NCI-H2029 treated with DMSO at 0.1 percent for 48 hours (cell line): ENCODE results near the gene SLC35F4.

ENCODE experiments used
- DNase-seq: peaks from one replicate; lab custom pipeline; 2025; lab: John Stamatoyannopoulos, UW

Gene SLC35F4

DNA sequence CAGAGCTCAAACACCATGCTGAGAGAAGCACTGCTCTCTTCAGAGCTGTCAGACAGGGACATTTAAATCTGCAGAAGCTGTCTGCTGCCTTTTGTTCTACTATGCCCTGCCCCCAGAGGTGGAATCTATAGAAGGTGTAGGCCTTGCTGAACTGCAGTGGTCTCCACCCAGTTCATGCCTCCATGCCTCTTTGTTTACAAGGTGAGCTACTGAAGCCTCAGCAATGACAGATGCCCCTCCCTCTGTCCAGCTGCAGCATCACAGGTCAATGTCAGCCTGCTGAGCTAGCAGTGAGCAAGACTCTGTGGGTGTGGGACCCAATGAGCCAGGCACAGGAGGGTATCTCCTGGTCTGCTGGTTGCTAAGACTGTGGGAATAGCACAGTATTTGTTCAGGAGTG lies 346.8 kb downstream of the SLC35F4 start:
- DNase-seq: no peak
